Transverse colon (tissue), 4 donors: ENCODE results near the gene SPPL3.
"Not testable (repeated sequence)": the region's sequence is repeated elsewhere in the genome, so short reads cannot be mapped to it uniquely, and the experiment has no call there.

Experiments used
- EP300 ChIP-seq: sonication (generic); formaldehyde crosslinking; IDR thresholded peaks from one replicate; pipeline ENCODE4 v1.6.1; 2017; ENCODE audit warnings: antibody characterized with exemption, low read depth
- POLR2A ChIP-seq: fragments of 450-650 bp; IDR thresholded peaks from one replicate; pipeline ENCODE4 v1.6.1; 2016; ENCODE audit warnings: antibody characterized with exemption, mild to moderate bottlenecking, moderate library complexity
- POLR2AphosphoS5 ChIP-seq, 3 donors: sonication (generic); formaldehyde crosslinking; IDR thresholded peaks; one replicate each; pipeline ENCODE4 v1.6.1; 2016; ENCODE audit warnings: antibody characterized with exemption in 3 of 3
- TF ChIP-seq, protein P1 (sequence below), 5 experiments: fragments of 200-600 bp in 3 of 5; fragments of 450-650 bp in 2 of 5; sonication (generic) in 3 of 5; IDR thresholded peaks; 1 replicate in 2 of 5; 2 replicates in 3 of 5; pipeline ENCODE4 v1.5.1; 2016 to 2017; ENCODE audit warnings: antibody characterized with exemption in 5 of 5, inconsistent platforms in 3 of 5, mild to moderate bottlenecking in 2 of 5, moderate library complexity in 1 of 5

DNA sequence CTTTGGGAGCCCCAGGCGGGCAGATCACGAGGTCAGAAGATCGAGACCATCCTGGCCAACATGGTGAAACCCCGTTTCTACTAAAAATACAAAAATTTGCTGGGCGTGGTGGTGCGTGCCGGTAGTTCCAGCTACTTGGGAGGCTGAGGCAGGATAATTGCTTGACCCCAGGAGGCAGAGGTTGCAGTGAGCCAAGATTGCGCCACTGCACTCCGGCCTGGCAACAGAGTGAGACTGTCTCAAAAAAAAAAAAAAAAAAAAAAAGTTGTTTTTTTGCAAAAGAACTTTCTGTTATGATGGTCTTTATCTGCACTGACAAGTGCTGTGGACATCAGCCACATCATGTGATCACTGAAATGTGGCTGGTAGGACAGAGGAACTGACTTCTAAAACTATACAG lies 111.7 kb downstream of the SPPL3 start:
- TF ChIP-seq, protein P1, sequence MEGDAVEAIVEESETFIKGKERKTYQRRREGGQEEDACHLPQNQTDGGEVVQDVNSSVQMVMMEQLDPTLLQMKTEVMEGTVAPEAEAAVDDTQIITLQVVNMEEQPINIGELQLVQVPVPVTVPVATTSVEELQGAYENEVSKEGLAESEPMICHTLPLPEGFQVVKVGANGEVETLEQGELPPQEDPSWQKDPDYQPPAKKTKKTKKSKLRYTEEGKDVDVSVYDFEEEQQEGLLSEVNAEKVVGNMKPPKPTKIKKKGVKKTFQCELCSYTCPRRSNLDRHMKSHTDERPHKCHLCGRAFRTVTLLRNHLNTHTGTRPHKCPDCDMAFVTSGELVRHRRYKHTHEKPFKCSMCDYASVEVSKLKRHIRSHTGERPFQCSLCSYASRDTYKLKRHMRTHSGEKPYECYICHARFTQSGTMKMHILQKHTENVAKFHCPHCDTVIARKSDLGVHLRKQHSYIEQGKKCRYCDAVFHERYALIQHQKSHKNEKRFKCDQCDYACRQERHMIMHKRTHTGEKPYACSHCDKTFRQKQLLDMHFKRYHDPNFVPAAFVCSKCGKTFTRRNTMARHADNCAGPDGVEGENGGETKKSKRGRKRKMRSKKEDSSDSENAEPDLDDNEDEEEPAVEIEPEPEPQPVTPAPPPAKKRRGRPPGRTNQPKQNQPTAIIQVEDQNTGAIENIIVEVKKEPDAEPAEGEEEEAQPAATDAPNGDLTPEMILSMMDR (IDR thresholded peaks at IDR 0.05), result not testable (repeated sequence)
- not testable (repeated sequence) for TF ChIP-seq POLR2A; POLR2AphosphoS5 (IDR thresholded peaks at IDR 0.05); EP300
